Colonic mucosa (tissue), 4 donors: ENCODE measurements around the gene GLB1L2. TPM values are rescaled to one million over a fixed set of nuclear protein-coding genes. Genes with fewer than 3 reads are reported as not detected.

ENCODE experiments used
- DNase-seq: peaks from one replicate; pipeline ENCODE4 v3.0.0-alpha.2; 2020
- H3K27ac ChIP-seq: fragments of 200-600 bp; one replicate; pipeline ENCODE4 v1.8.0; 2021
- H3K27me3 ChIP-seq: fragments of 200-600 bp; one replicate; pipeline ENCODE4 v1.8.0; 2021
- H3K36me3 ChIP-seq: fragments of 200-600 bp; one replicate; pipeline ENCODE4 v1.8.0; 2021
- H3K4me1 ChIP-seq: fragments of 200-600 bp; one replicate; pipeline ENCODE4 v1.8.0; 2021; ENCODE audit warnings: mild to moderate bottlenecking
- H3K4me3 ChIP-seq: fragments of 200-600 bp; one replicate; pipeline ENCODE4 v1.8.0; 2021
- H3K9ac ChIP-seq, 2 donors: one replicate each; pipeline ENCODE4 v1.7.0; 2013; ENCODE audit warnings: control low read depth in 2 of 2, low read depth in 2 of 2, low read length in 2 of 2
- H3K9me3 ChIP-seq: fragments of 200-600 bp; one replicate; pipeline ENCODE4 v1.8.0; 2021
- CTCF ChIP-seq: fragments of 200-600 bp; IDR thresholded peaks from one replicate; pipeline ENCODE4 v1.8.0; 2022; ENCODE audit warnings: antibody characterized with exemption, mild to moderate bottlenecking
- intact Hi-C: fragments of 100-400 bp; cut with DNase I; formaldehyde crosslinking; loops from one replicate; pipeline ENCODE4 v1.14.1; 2022
- total RNA-seq, 2 donors: library from RNA; stranded (reverse); fragmentation: NEBNext Ultra II Directional in 1 of 2; extraction: Animal tissue kit (Norgen Biotek cat#: 25700) in 1 of 2; gene quantifications; one replicate each; pipeline ENCODE4 v1.2.1, GENCODE V29; 2021
- donor health status: healthy.
- donor health status: DM: no; HTN: no; CAD: no.
- donor health status: DM: no; HTN: no; CAD: no.

GLB1L2 gene
- total RNA-seq, 2 donors from 2014 or later, result 27.2 to 31.3 TPM

GRCh38 chr11:134346101-134346975, 14.6 kb downstream of the GLB1L2 start:
- H3K4me1 ChIP-seq, result no peaks in the 10 kb centered on the region
- H3K9me3 ChIP-seq, result no peaks in the 10 kb centered on the region
- H3K4me3 ChIP-seq, result no peak overlapping the region
- TF ChIP-seq CTCF, result no peak
- DNase-seq, result peak; percentile 14
- H3K9ac ChIP-seq, result no peak overlapping the region
- H3K36me3 ChIP-seq, result no peaks in the 10 kb centered on the region
- intact Hi-C loops, result no loop called here
- no peaks in the 10 kb centered on the region for H3K27me3 ChIP-seq
- no peak overlapping the region for H3K27ac ChIP-seq

- Histone ChIP-seq H3K4me1 (no peaks in the 10 kb centered on the region), H3K36me3 (no peaks in the 10 kb centered on the region), H3K27ac (no peak overlapping the region), H3K27me3 (no peaks in the 10 kb centered on the region), H3K4me3 (no peak overlapping the region), H3K9me3 (no peaks in the 10 kb centered on the region), H3K9ac (no peak overlapping the region)
- no peak for DNase-seq
- intact Hi-C loops, result no loop called here
- no peak for TF ChIP-seq CTCF
Measured at GRCh38 chr11:134346976-134347350, 15.2 kb downstream of the GLB1L2 start.

- no peak for TF ChIP-seq CTCF
- Histone ChIP-seq H3K4me1 (no peaks in the 10 kb centered on the region), H3K27me3 (no peaks in the 10 kb centered on the region), H3K4me3 (no peak overlapping the region), H3K36me3 (no peaks in the 10 kb centered on the region), H3K9ac (no peak overlapping the region), H3K27ac (no peak overlapping the region), H3K9me3 (no peaks in the 10 kb centered on the region)
- intact Hi-C loops, result no loop called here
- no peak for DNase-seq
Measured at GRCh38 chr11:134347441-134347840, 15.7 kb downstream of the GLB1L2 start.

- Histone ChIP-seq H3K9ac (no peak overlapping the region), H3K4me3 (no peak overlapping the region), H3K27me3 (no peaks in the 10 kb centered on the region), H3K27ac (no peak overlapping the region), H3K4me1 (no peaks in the 10 kb centered on the region), H3K9me3 (no peaks in the 10 kb centered on the region), H3K36me3 (no peaks in the 10 kb centered on the region)
- intact Hi-C loops, result no loop called here
- no peak for DNase-seq
- TF ChIP-seq CTCF, result no peak
Measured at GRCh38 chr11:134349109-134349801, 17.5 kb downstream of the GLB1L2 start.

GRCh38 chr11:134349802-134350355, 18.1 kb downstream of the GLB1L2 start:
- no peak for TF ChIP-seq CTCF
- DNase-seq, result no peak
- no peaks in the 10 kb centered on the region for H3K4me1 ChIP-seq
- no peak overlapping the region for H3K4me3 ChIP-seq
- no peak overlapping the region for H3K9ac ChIP-seq
- intact Hi-C loops, result no loop called here
- no peaks in the 10 kb centered on the region for H3K36me3 ChIP-seq
- no peaks in the 10 kb centered on the region for H3K27me3 ChIP-seq
- H3K27ac ChIP-seq, result no peak overlapping the region
- no peaks in the 10 kb centered on the region for H3K9me3 ChIP-seq
